Large intestine (tissue), 1 donor: ENCODE measurements around the gene CATSPER3. TPM values are rescaled to one million over a fixed set of nuclear protein-coding genes. Genes with fewer than 3 reads are reported as not detected.

Experiments
- polyA plus RNA-seq: library from polyadenylated mRNA; unstranded; fragments of 120-200 nt; gene quantifications from one replicate; pipeline ENCODE4 v1.2.1, GENCODE V29; 2013

CATSPER3 gene
- polyA plus RNA-seq, 1 donor = 1.4 TPM

Other genes with a start within 250 kb of the CATSPER3 start
- gene CAMLG, start 229.4 kb upstream of the CATSPER3 start, polyA plus RNA-seq = 48.2 TPM
- gene DDX46, start 209.1 kb upstream of the CATSPER3 start, polyA plus RNA-seq = 57.8 TPM
- gene C5orf24, start 121.9 kb upstream of the CATSPER3 start, polyA plus RNA-seq = 61.7 TPM
- gene TXNDC15, start 93.5 kb upstream of the CATSPER3 start, polyA plus RNA-seq = 39.0 TPM
- gene PCBD2, start 62.8 kb upstream of the CATSPER3 start, polyA plus RNA-seq = 15.8 TPM
- 19.6 TPM for gene PITX1, start 66.3 kb downstream of the CATSPER3 start, polyA plus RNA-seq